AG09309 (cell line): Measurements from ENCODE around the gene KLF9.
A peak's percentile ranks its signal among the peaks of the same experiment; 100 is the strongest.

Source experiments
- DNase-seq: peaks from one replicate; pipeline ENCODE4 v3.0.0-alpha.2; 2010; ENCODE audit warnings: low read depth
- H3K4me3 ChIP-seq: 2 replicates; pipeline ENCODE4 v1.5.1; 2011; ENCODE audit warnings: mild to moderate bottlenecking, low read depth, low read length, moderate library complexity; ENCODE audit not compliant: control insufficient read depth
- TF ChIP-seq, protein P1 (sequence below): IDR thresholded peaks from 2 replicates; pipeline ENCODE4 v1.5.1; 2011; ENCODE audit warnings: mild to moderate bottlenecking, low read depth, low read length, inconsistent platforms; ENCODE audit not compliant: insufficient read depth, control insufficient read depth; ENCODE audit errors: missing control alignments

Gene KLF9

DNA sequence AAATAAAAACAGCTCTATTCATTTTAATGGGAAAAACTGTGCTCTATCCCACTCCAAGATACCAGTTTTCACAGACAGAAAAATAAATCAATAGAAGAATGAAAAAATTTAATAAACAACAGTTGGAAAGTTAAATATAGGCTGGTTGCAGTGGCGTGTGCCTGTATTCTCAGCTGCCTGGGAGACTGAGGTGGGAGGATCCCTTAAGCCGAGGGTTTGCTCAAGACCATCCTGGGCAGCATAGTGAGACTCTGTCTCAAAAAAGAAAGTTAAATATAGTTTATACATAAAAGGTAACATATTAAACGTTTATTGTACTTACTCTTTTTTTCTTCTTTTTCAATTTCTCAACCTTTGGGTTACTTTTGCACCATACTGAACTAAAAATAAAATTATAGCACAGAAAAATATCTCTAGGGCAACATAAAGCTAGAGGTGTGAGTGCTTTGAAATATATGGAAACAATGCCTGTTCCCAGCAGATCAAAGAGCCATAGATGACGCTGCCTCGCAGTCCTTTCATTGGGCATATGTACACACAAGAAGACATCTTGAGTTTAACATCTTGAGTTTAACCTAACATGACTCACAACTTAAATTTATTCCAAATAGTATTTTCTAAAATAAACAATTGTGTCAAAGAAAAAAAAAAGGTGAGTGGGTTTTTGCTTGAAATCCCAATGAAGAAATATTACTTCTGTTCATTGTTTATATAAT is 25.7 kb upstream of the KLF9 start:
- no peak overlapping the region for H3K4me3 ChIP-seq
- DNase-seq = no peak
- TF ChIP-seq, protein P1, sequence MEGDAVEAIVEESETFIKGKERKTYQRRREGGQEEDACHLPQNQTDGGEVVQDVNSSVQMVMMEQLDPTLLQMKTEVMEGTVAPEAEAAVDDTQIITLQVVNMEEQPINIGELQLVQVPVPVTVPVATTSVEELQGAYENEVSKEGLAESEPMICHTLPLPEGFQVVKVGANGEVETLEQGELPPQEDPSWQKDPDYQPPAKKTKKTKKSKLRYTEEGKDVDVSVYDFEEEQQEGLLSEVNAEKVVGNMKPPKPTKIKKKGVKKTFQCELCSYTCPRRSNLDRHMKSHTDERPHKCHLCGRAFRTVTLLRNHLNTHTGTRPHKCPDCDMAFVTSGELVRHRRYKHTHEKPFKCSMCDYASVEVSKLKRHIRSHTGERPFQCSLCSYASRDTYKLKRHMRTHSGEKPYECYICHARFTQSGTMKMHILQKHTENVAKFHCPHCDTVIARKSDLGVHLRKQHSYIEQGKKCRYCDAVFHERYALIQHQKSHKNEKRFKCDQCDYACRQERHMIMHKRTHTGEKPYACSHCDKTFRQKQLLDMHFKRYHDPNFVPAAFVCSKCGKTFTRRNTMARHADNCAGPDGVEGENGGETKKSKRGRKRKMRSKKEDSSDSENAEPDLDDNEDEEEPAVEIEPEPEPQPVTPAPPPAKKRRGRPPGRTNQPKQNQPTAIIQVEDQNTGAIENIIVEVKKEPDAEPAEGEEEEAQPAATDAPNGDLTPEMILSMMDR = no peak

DNA sequence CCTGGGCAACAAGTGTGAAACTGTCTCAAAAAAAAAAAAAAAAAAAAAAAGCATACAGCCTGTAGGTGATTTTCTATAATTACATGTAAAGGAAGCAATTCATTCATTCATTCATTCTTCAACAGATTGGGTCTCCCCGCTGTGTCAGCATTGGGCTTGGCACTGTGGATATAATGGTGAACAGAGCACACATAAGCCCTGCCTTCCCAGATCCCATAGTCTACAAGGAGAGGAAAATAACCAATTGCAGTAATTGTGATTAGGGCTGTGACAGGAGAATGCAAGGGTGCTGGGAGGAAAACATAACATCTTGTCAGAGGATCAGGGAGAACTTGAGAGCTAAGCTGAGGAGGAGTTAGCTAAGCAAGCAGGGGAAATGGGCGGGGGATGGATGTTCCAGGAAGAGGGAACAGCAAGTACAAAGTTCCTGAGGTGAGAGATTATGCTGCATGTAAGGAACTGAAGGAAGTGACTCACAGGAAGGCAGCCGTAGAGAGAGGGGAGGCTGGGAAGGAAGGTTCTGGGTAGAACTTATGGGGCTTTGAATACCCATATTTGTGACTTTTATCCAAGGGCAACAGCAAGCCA is 24.0 kb upstream of the KLF9 start:
- TF ChIP-seq, protein P1 = no peak
- no peak overlapping the region for H3K4me3 ChIP-seq
- DNase-seq = no peak

DNA sequence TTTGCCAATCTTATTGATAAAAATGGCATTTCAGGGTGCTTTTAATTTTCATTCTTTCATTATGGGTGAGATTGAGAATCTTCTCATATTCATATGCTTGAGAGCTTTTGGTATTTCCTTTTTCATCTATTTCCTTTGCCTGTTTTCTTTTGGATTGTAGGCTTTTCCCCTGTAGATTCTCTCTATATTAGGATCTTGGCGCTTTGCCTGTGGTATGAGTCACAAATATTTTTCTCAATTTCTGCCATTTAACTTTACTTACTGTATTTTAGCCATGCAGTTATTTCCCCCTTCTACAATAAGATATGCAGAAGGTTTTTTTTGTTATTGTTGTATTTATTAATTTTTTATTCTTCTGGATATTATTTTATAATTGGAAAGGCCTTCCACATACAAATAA is 21.5 kb upstream of the KLF9 start:
- H3K4me3 ChIP-seq = no peak overlapping the region
- TF ChIP-seq, protein P1 = no peak
- no peak for DNase-seq

DNA sequence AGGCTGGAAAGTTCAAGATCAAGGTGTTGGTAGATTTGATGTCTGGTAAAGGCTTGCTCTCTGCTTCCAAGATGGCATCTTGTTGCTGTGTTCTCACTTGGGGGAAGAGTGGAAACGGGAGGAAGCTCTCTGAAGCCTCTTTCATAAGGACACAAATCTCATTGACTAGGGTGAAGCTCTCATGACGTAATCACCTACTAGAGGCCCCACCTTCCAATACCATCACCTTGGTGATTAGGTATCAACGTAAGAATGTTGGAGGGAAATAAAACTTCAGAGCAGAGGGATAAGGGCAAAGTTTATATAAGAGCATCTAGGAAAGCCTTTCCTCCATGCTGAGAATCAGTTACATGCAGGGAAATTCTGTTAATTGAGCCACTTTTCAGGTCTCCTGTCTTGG is 15.4 kb upstream of the KLF9 start:
- no peak overlapping the region for H3K4me3 ChIP-seq
- no peak for DNase-seq
- TF ChIP-seq, protein P1 = no peak

DNA sequence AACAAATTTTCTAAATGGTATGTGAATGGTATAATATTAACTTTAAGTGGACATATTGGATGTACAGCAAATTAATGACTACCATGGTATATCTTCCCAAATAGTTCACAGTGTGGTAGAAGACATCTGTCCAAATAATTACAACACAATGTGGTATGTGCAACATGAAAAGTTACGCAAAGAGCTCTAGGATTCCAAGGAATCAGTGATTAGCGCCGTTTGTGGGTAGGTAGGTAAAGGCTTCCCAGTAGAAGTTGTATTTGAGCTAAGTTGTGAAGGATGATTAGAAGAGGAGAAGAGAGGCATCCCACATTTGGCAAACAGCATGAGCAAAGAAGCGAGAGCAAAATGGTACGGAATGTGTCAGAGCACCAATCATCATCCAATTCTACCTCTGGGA is 14.3 kb upstream of the KLF9 start:
- no peak overlapping the region for H3K4me3 ChIP-seq
- TF ChIP-seq, protein P1 = no peak
- DNase-seq = no peak

DNA sequence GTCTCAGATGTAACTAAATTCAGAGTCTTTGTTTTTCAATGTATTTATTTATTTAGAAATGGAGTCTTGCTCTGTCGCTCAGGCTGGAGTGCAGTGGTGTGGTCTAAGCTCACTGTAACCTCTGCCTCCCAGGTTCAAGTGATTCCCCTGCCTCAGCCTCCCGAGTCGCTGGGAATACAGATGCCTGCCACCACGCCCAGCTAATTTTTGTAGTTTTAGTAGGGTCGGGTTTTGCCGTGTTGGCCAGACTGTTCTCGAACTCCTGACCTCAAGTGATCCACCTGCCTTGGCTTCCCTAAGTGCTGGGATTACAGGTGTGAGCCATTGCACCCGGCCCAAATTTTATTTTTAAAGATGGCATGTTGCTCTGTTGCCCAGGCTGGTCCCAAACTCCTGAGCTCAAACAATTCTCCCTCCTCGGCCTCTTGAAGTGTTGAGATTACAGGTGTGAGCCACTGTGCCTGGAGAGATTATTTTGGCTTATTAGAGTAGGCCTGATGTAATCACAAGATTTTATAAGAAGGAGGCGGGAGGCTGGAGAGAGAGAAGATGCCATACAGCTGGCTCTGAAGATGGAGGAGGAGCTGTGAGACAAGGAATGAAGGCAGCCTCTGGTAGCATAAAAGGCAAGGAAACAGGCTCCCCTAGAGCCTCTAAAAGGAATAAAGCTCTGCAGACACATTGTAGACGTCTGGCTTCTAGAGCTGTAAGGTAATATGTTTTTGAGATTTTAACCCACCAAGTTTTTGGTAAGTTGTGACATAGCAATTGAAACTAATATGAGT is 12.9 kb upstream of the KLF9 start:
- H3K4me3 ChIP-seq = no peak overlapping the region
- TF ChIP-seq, protein P1 = peak; percentile 28
- no peak for DNase-seq
